HEK293 (cell line): ENCODE data around the gene TNFAIP1.

ENCODE experiments used
- ELK4 ChIP-seq: IDR thresholded peaks from 2 replicates; pipeline ENCODE4 v1.6.1; 2011; ENCODE audit warnings: mild to moderate bottlenecking, low read depth, low read length, borderline replicate concordance
- GLIS1 ChIP-seq: fragments of 450-650 bp; formaldehyde crosslinking; IDR thresholded peaks from 2 replicates; pipeline ENCODE4 v1.5.1; 2016; ENCODE audit warnings: missing biosample characterization, missing genetic modification characterization
- INSM2 ChIP-seq: fragments of 450-650 bp; formaldehyde crosslinking; IDR thresholded peaks from 2 replicates; pipeline ENCODE4 v1.5.1; 2016; ENCODE audit warnings: missing biosample characterization, missing genetic modification characterization
- PRDM10 ChIP-seq: fragments of 450-650 bp; formaldehyde crosslinking; IDR thresholded peaks from 2 replicates; pipeline ENCODE4 v1.5.1; 2016; ENCODE audit warnings: missing biosample characterization, missing genetic modification characterization
- RBAK ChIP-seq: fragments of 450-650 bp; formaldehyde crosslinking; IDR thresholded peaks from 2 replicates; pipeline ENCODE4 v1.5.1; 2016; ENCODE audit warnings: missing biosample characterization, missing genetic modification characterization
- ZBTB11 ChIP-seq: fragments of 450-650 bp; formaldehyde crosslinking; conservative IDR thresholded peaks from 2 replicates; pipeline ENCODE4 v1.5.1; 2016; ENCODE audit warnings: low read depth, missing biosample characterization, missing genetic modification characterization
- ZBTB17 ChIP-seq: fragments of 450-650 bp; formaldehyde crosslinking; IDR thresholded peaks from 2 replicates; pipeline ENCODE4 v1.5.1; 2016; ENCODE audit warnings: missing biosample characterization, missing genetic modification characterization
- ZBTB48 ChIP-seq: fragments of 450-650 bp; formaldehyde crosslinking; IDR thresholded peaks from 2 replicates; pipeline ENCODE4 v1.5.1; 2016; ENCODE audit warnings: missing biosample characterization, missing genetic modification characterization
- ZBTB49 ChIP-seq: fragments of 450-650 bp; formaldehyde crosslinking; IDR thresholded peaks from 2 replicates; pipeline ENCODE4 v1.5.1; 2016; ENCODE audit warnings: missing biosample characterization, missing genetic modification characterization, low read depth
- ZFP69B ChIP-seq: fragments of 450-650 bp; formaldehyde crosslinking; IDR thresholded peaks from 2 replicates; pipeline ENCODE4 v1.5.1; 2016; ENCODE audit warnings: missing biosample characterization, missing genetic modification characterization
- ZNF184 ChIP-seq: fragments of 450-650 bp; IDR thresholded peaks from 2 replicates; pipeline ENCODE4 v1.5.1; 2018; ENCODE audit warnings: missing biosample characterization, mild to moderate bottlenecking, missing genetic modification characterization
- ZNF521 ChIP-seq: fragments of 450-650 bp; formaldehyde crosslinking; IDR thresholded peaks from 2 replicates; pipeline ENCODE4 v1.5.1; 2017; ENCODE audit warnings: missing biosample characterization, mild to moderate bottlenecking, missing genetic modification characterization
- ZNF600 ChIP-seq: fragments of 450-650 bp; formaldehyde crosslinking; IDR thresholded peaks from 2 replicates; pipeline ENCODE4 v1.5.1; 2016; ENCODE audit warnings: missing biosample characterization, missing genetic modification characterization
- ZNF664 ChIP-seq: fragments of 450-650 bp; formaldehyde crosslinking; IDR thresholded peaks from 2 replicates; pipeline ENCODE4 v1.5.1; 2016; ENCODE audit warnings: missing biosample characterization, missing genetic modification characterization
- ZNF670 ChIP-seq: fragments of 450-650 bp; formaldehyde crosslinking; IDR thresholded peaks from 2 replicates; pipeline ENCODE4 v1.5.1; 2016; ENCODE audit warnings: missing biosample characterization, missing genetic modification characterization, low read depth
- ZSCAN30 ChIP-seq: fragments of 450-650 bp; IDR thresholded peaks from 2 replicates; pipeline ENCODE4 v1.5.1; 2018; ENCODE audit warnings: missing biosample characterization, mild to moderate bottlenecking, missing genetic modification characterization, moderate library complexity
- TF ChIP-seq, protein P1 (sequence below): fragments of 450-650 bp; formaldehyde crosslinking; IDR thresholded peaks from 2 replicates; pipeline ENCODE4 v1.5.1; 2016; ENCODE audit warnings: missing biosample characterization, missing genetic modification characterization, borderline replicate concordance
- TF ChIP-seq, protein P2 (sequence below): fragments of 450-650 bp; formaldehyde crosslinking; IDR thresholded peaks from 2 replicates; pipeline ENCODE4 v1.5.1; 2016; ENCODE audit warnings: missing biosample characterization, missing genetic modification characterization

TNFAIP1 gene

DNA sequence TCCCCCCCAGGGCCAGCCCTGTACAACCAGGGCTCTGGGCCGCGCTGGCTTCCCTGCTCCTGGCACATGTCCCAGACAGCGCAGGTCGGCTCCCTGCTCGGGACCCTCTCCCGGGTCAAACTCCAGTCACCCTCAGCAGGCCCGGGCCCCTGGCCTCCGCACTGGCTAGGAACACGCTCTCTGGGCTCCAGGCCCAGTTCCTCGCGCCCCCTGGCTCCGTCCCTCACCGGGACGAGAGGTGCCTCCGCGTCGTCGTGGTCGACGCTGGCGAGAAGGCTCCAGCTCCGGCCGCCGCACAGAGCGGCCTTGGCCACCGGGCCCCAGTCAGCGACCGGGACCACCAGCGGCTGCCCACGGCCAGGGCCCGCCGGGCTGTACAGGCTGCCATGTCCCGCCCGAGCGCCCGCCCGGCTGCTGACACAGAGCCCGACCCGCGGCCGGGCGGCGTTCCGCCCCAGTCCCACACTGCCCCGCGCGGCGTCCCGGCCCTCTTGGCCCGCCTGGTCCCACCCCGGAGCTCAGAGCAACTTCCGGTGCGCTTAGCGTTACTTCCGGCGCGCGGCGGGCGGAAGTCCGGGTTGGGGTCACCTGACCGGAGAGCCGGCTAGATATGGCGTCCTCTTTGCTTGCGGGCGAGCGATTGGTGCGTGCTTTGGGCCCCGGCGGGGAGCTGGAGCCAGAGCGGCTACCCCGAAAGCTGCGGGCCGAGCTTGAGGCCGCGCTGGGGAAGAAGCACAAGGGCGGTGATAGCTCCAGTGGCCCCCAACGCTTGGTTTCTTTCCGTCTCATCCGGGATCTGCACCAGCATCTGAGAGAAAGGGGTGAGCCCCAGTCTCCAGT is 21.7 kb downstream of the TNFAIP1 start, which contains the start of gene POLDIP2 (continued):
- TF ChIP-seq, protein P1, sequence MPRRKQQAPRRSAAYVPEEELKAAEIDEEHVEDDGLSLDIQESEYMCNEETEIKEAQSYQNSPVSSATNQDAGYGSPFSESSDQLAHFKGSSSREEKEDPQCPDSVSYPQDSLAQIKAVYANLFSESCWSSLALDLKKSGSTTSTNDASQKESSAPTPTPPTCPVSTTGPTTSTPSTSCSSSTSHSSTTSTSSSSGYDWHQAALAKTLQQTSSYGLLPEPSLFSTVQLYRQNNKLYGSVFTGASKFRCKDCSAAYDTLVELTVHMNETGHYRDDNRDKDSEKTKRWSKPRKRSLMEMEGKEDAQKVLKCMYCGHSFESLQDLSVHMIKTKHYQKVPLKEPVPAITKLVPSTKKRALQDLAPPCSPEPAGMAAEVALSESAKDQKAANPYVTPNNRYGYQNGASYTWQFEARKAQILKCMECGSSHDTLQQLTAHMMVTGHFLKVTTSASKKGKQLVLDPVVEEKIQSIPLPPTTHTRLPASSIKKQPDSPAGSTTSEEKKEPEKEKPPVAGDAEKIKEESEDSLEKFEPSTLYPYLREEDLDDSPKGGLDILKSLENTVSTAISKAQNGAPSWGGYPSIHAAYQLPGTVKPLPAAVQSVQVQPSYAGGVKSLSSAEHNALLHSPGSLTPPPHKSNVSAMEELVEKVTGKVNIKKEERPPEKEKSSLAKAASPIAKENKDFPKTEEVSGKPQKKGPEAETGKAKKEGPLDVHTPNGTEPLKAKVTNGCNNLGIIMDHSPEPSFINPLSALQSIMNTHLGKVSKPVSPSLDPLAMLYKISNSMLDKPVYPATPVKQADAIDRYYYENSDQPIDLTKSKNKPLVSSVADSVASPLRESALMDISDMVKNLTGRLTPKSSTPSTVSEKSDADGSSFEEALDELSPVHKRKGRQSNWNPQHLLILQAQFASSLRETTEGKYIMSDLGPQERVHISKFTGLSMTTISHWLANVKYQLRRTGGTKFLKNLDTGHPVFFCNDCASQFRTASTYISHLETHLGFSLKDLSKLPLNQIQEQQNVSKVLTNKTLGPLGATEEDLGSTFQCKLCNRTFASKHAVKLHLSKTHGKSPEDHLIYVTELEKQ (tag by site-specific recombination) = no peak
- TF ChIP-seq, protein P2, sequence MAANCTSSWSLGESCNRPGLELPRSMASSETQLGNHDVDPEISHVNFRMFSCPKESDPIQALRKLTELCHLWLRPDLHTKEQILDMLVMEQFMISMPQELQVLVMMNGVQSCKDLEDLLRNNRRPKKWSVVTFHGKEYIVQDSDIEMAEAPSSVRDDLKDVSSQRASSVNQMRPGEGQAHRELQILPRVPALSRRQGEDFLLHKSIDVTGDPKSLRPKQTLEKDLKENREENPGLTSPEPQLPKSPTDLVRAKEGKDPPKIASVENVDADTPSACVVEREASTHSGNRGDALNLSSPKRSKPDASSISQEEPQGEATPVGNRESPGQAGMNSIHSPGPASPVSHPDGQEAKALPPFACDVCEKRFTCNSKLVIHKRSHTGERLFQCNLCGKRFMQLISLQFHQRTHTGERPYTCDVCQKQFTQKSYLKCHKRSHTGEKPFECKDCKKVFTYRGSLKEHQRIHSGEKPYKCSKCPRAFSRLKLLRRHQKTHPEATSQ (tag by site-specific recombination) = peak; percentile 41; the same call in 1 of the 2 replicates
- TF ChIP-seq INSM2 = peak; percentile 17; the same call in 1 of the 2 replicates
- no peak for TF ChIP-seq ZNF664 (tag by site-specific recombination)
- TF ChIP-seq ZBTB49 (tag by site-specific recombination) = no peak
- TF ChIP-seq ZNF184 (tag by site-specific recombination) = peak; percentile 67; the same call in 1 of the 2 replicates
- no peak for TF ChIP-seq RBAK (tag by site-specific recombination)
- peak; percentile 86 for TF ChIP-seq ZFP69B (tag by site-specific recombination)
- TF ChIP-seq PRDM10 (tag by site-specific recombination) = no peak
- 0 out of 2 replicates have a peak, but pooled peaks have one; percentile 28 for TF ChIP-seq ZNF600
- TF ChIP-seq ZBTB11 (tag by site-specific recombination) = peak; percentile 99
- no peak for TF ChIP-seq ZNF670 (tag by site-specific recombination)
- no peak for TF ChIP-seq ZNF521 (tag by site-specific recombination)
- peak; percentile 87 for TF ChIP-seq ZBTB17 (tag by site-specific recombination)
- TF ChIP-seq ZBTB48 = 0 out of 2 replicates have a peak, but pooled peaks have one; percentile 18
- TF ChIP-seq GLIS1 (tag by site-specific recombination) = no peak
- TF ChIP-seq ELK4 = peak; percentile 82; the same call in 1 of the 2 replicates
- TF ChIP-seq ZSCAN30 (tag by site-specific recombination) = peak; percentile 79; the same call in 1 of the 2 replicates
